ENCODE measurements around the gene ASB4. TPM values are rescaled to one million over a fixed set of nuclear protein-coding genes. Genes with fewer than 3 reads are reported as not detected.

ASB4 gene
- total and polyA plus RNA-seq, 11 donors = 0.18 to 11.5 (median 3.1) TPM

DNA sequence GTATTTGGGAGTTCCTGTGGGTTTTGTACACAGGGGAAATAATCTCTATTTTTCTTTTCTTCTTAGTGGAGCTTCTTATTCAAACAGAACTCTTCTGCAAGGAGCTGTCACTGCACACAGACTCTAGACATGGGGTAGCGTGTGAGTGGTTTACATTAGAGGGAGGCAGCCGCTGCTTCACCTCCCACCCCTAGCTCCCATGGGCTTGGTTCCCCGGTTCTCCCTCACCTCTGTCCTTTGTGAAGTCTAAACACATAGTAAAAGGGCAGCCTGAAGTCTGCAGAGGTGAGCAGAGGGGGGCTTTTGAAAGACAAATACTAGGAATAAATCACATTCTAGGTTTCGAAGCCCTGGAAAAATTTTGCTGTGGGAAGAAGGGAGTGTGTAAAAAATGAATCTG is 5.5 kb downstream of the ASB4 start:
- Histone ChIP-seq H3K27ac (no peak overlapping the region), H3K27me3 (no peaks in the 10 kb centered on the region), H3K9me3 (no peaks in the 10 kb centered on the region), H3K36me3 (no peaks in the 10 kb centered on the region), H3K4me3 (no peak overlapping the region), H3K4me1 (peaks cover 0 to 6% (median 0%) of the 10 kb centered on the region in 12 donors)
- intact Hi-C loops (cut with DNase I) = no loop called here
- 88 to 93% (median 89%) methylated on average over 4 of the region's 4 CpGs for WGBS, 4 donors
- DNase-seq (no peak), ATAC-seq (no peak)
- TF ChIP-seq POLR2A (IDR thresholded peaks at IDR 0.05) = no peak
- TF ChIP-seq, protein P1, sequence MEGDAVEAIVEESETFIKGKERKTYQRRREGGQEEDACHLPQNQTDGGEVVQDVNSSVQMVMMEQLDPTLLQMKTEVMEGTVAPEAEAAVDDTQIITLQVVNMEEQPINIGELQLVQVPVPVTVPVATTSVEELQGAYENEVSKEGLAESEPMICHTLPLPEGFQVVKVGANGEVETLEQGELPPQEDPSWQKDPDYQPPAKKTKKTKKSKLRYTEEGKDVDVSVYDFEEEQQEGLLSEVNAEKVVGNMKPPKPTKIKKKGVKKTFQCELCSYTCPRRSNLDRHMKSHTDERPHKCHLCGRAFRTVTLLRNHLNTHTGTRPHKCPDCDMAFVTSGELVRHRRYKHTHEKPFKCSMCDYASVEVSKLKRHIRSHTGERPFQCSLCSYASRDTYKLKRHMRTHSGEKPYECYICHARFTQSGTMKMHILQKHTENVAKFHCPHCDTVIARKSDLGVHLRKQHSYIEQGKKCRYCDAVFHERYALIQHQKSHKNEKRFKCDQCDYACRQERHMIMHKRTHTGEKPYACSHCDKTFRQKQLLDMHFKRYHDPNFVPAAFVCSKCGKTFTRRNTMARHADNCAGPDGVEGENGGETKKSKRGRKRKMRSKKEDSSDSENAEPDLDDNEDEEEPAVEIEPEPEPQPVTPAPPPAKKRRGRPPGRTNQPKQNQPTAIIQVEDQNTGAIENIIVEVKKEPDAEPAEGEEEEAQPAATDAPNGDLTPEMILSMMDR (IDR thresholded peaks at IDR 0.05) = no peak

GRCh38 chr7:95491634-95492314 is 6.0 kb downstream of the ASB4 start:
- no peak for TF ChIP-seq POLR2A (IDR thresholded peaks at IDR 0.05)
- TF ChIP-seq, protein P1 (IDR thresholded peaks at IDR 0.05) = no peak
- 82 to 91% (median 84%) methylated on average over 2 of the region's 2 CpGs for WGBS, 4 donors
- Histone ChIP-seq H3K9me3 (no peaks in the 10 kb centered on the region), H3K4me3 (no peak overlapping the region), H3K27me3 (no peaks in the 10 kb centered on the region), H3K36me3 (no peaks in the 10 kb centered on the region), H3K4me1 (peaks cover 0 to 6% (median 0%) of the 10 kb centered on the region in 12 donors), H3K27ac (no peak overlapping the region)
- DNase-seq (no peak), ATAC-seq (no peak)
- intact Hi-C loops (cut with DNase I) = no loop called here

- H3K4me1 ChIP-seq = peaks cover 0 to 6% (median 0%) of the 10 kb centered on the region in 12 donors
- no peak for ATAC-seq
- TF ChIP-seq POLR2A (IDR thresholded peaks at IDR 0.05) = no peak
- TF ChIP-seq, protein P1 (IDR thresholded peaks at IDR 0.05) = no peak
Measured at GRCh38 chr7:95493247-95493646, 7.5 kb downstream of the ASB4 start.

DNA sequence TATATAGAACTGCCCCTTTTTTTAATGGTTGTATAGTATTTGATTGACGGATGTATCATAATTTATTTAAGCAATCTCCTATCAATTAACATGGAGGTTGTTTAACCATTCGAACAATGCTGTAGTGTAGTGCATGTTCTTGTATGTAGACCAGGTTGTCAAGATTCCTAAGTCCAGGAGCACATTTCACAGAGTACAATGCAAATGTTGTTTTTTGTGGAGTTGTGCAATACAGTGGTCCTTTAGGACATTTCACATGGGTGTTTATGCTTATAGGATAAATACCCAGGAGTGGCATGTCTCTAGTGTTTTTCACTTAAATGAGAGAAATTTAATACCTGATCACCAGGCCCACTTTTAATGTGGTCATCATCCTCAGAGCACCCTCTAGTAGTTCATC is 8.1 kb downstream of the ASB4 start:
- no peaks in the 10 kb centered on the region for H3K36me3 ChIP-seq
- WGBS, 4 donors = 66 to 96% (median 93%) methylated on average over 2 of the region's 2 CpGs
- H3K4me3 ChIP-seq = no peak overlapping the region
- intact Hi-C loops (cut with DNase I) = no loop called here
- ATAC-seq = no peak
- no peaks in the 10 kb centered on the region for H3K27me3 ChIP-seq
- TF ChIP-seq, protein P1 (IDR thresholded peaks at IDR 0.05) = no peak
- TF ChIP-seq POLR2A (IDR thresholded peaks at IDR 0.05) = no peak
- DNase-seq = no peak
- H3K9me3 ChIP-seq = no peaks in the 10 kb centered on the region
- no peak overlapping the region for H3K27ac ChIP-seq
- peaks cover 0 to 6% (median 0%) of the 10 kb centered on the region in 12 donors for H3K4me1 ChIP-seq

More at GRCh38 chr7:95493247-95493646, 7.5 kb downstream of the ASB4 start:
- intact Hi-C loops (cut with DNase I) = no loop called here
- Histone ChIP-seq H3K36me3 (no peaks in the 10 kb centered on the region), H3K4me3 (no peak overlapping the region), H3K9me3 (no peaks in the 10 kb centered on the region), H3K27me3 (no peaks in the 10 kb centered on the region), H3K27ac (no peak overlapping the region)
- DNase-seq = no peak

Data from heart left ventricle (tissue), 16 donors.